Skin epidermis (tissue), 12 donors: ENCODE results near the gene CDK15.
"Not testable (repeated sequence)": the region's sequence is repeated elsewhere in the genome, so short reads cannot be mapped to it uniquely, and the experiment has no call there.

Experiments used
- H3K27ac ChIP-seq, 21 experiments: fragments of 200-600 bp; sonication (generic) in 11 of 21; one replicate each; pipeline ENCODE4 v1.5.0; 2020; ENCODE audit warnings: mild to moderate bottlenecking in 3 of 21, inconsistent platforms in 2 of 21, moderate library complexity in 2 of 21
- H3K4me3 ChIP-seq, 7 experiments: fragments of 200-600 bp; sonication (generic) in 2 of 7; one replicate each; pipeline ENCODE4 v1.5.0; 2020; ENCODE audit warnings: inconsistent platforms in 2 of 7, mild to moderate bottlenecking in 2 of 7, moderate library complexity in 1 of 7

CDK15 gene

GRCh38 chr2:201786471-201786870 is 19.9 kb upstream of the CDK15 start:
- Histone ChIP-seq H3K4me3 (no peak overlapping the region), H3K27ac (no peak overlapping the region)

GRCh38 chr2:201788371-201788770 is 18.0 kb upstream of the CDK15 start:
- H3K27ac ChIP-seq: no peak overlapping the region
- H3K4me3 ChIP-seq: no peak overlapping the region

- Histone ChIP-seq H3K27ac (no peak overlapping the region), H3K4me3 (no peak overlapping the region)
These were observed 16.9 kb upstream of the CDK15 start for GRCh38 chr2:201789395-201789794.

GRCh38 chr2:201790291-201790690 is 16.0 kb upstream of the CDK15 start:
- Histone ChIP-seq H3K4me3 (no peak overlapping the region), H3K27ac (no peak overlapping the region)

GRCh38 chr2:201790989-201791388 is 15.3 kb upstream of the CDK15 start:
- H3K27ac ChIP-seq: no peak overlapping the region
- H3K4me3 ChIP-seq: no peak overlapping the region

GRCh38 chr2:201793631-201794030 is 12.7 kb upstream of the CDK15 start:
- Histone ChIP-seq H3K27ac (no peak overlapping the region), H3K4me3 (no peak overlapping the region)

GRCh38 chr2:201794294-201794693 is 12.0 kb upstream of the CDK15 start:
- no peak overlapping the region for H3K27ac ChIP-seq
- H3K4me3 ChIP-seq: no peak overlapping the region

GRCh38 chr2:201795607-201796477 is 10.5 kb upstream of the CDK15 start:
- Histone ChIP-seq H3K27ac (no peak overlapping the region), H3K4me3 (no peak overlapping the region)

- no peak overlapping the region for H3K4me3 ChIP-seq
- no peak overlapping the region for H3K27ac ChIP-seq
These were observed 9.9 kb upstream of the CDK15 start for GRCh38 chr2:201796478-201796865.

GRCh38 chr2:201797175-201797840 is 9.0 kb upstream of the CDK15 start:
- Histone ChIP-seq H3K27ac (peak overlapping the region in 2 of 21 experiments; percentile 24 to 58), H3K4me3 (no peak overlapping the region)

GRCh38 chr2:201798252-201798913 is 8.0 kb upstream of the CDK15 start:
- no peak overlapping the region for H3K4me3 ChIP-seq
- H3K27ac ChIP-seq: peak overlapping the region in 1 of 21 experiments; percentile 58

- H3K27ac ChIP-seq: peak overlapping the region in 1 of 21 experiments; percentile 58
- H3K4me3 ChIP-seq: not testable (repeated sequence)
These were observed 7.4 kb upstream of the CDK15 start for GRCh38 chr2:201798914-201799285.

- Histone ChIP-seq H3K27ac (peak overlapping the region in 4 of 21 experiments; percentile 2 to 37 (median 20)), H3K4me3 (no peak overlapping the region)
These were observed 1.2 kb downstream of the CDK15 start for GRCh38 chr2:201807452-201807999.

GRCh38 chr2:201808027-201808426 is 1.7 kb downstream of the CDK15 start:
- peak overlapping the region in 1 of 21 experiments; percentile 2 for H3K27ac ChIP-seq
- H3K4me3 ChIP-seq: no peak overlapping the region

GRCh38 chr2:201809633-201810032 is 3.3 kb downstream of the CDK15 start:
- no peak overlapping the region for H3K27ac ChIP-seq
- H3K4me3 ChIP-seq: no peak overlapping the region

- H3K4me3 ChIP-seq, H3K27ac ChIP-seq: not testable (repeated sequence)
These were observed 4.3 kb downstream of the CDK15 start for GRCh38 chr2:201810604-201811003.

- no peak overlapping the region for H3K27ac ChIP-seq
- no peak overlapping the region for H3K4me3 ChIP-seq
These were observed 7.8 kb downstream of the CDK15 start for GRCh38 chr2:201813996-201814760.

GRCh38 chr2:201816657-201817575 is 10.6 kb downstream of the CDK15 start:
- Histone ChIP-seq H3K27ac (no peak overlapping the region), H3K4me3 (no peak overlapping the region)
